Mesenchymal stem cell (in vitro differentiated cells and primary cell): ENCODE results near the gene SYT14.

Experiments used
- DNase-seq: peaks from one replicate; pipeline ENCODE4 v3.0.0-alpha.2; 2013
- H2AFZ ChIP-seq: one replicate; pipeline ENCODE4 v1.6.1; 2013; ENCODE audit warnings: low read depth, mild to moderate bottlenecking, control low read depth, inconsistent platforms, low read length, moderate library complexity
- H2AK5ac ChIP-seq: 2 replicates; pipeline ENCODE4 v1.6.1; 2013; ENCODE audit warnings: low read length, moderate library complexity, mild to moderate bottlenecking, inconsistent platforms; ENCODE audit not compliant: severe bottlenecking
- H2BK120ac ChIP-seq: one replicate; pipeline ENCODE4 v1.6.1; 2013; ENCODE audit warnings: low read depth, mild to moderate bottlenecking, inconsistent platforms, low read length, moderate library complexity
- H2BK12ac ChIP-seq, 2 experiments: one replicate each; pipeline ENCODE4 v1.6.1; 2013; ENCODE audit warnings: inconsistent platforms in 2 of 2, low read length in 2 of 2, mild to moderate bottlenecking in 2 of 2, moderate library complexity in 2 of 2, control low read depth in 1 of 2
- H2BK15ac ChIP-seq: one replicate; pipeline ENCODE4 v1.6.1; 2013; ENCODE audit warnings: mild to moderate bottlenecking, low read depth, inconsistent platforms; ENCODE audit not compliant: poor library complexity, severe bottlenecking
- H2BK5ac ChIP-seq: 2 replicates; pipeline ENCODE4 v1.6.1; 2013; ENCODE audit warnings: low read depth, mild to moderate bottlenecking, low read length, control low read depth, inconsistent platforms; ENCODE audit not compliant: poor library complexity, severe bottlenecking
- H3K14ac ChIP-seq, 2 experiments: one replicate each; pipeline ENCODE4 v1.6.1; 2013; ENCODE audit warnings: inconsistent platforms in 2 of 2, low read length in 2 of 2, control low read depth in 1 of 2, mild to moderate bottlenecking in 1 of 2, moderate library complexity in 1 of 2
- H3K18ac ChIP-seq, 2 experiments: one replicate each; pipeline ENCODE4 v1.6.1; 2013; ENCODE audit warnings: inconsistent platforms in 2 of 2, low read length in 2 of 2, control low read depth in 1 of 2, low read depth in 1 of 2, mild to moderate bottlenecking in 1 of 2
- H3K23ac ChIP-seq, 2 experiments: one replicate each; pipeline ENCODE4 v1.6.1; 2013; ENCODE audit warnings: inconsistent platforms in 2 of 2, low read length in 2 of 2, mild to moderate bottlenecking in 2 of 2, moderate library complexity in 2 of 2, control low read depth in 1 of 2
- H3K27ac ChIP-seq: 2 replicates; pipeline ENCODE4 v1.5.1; 2013; ENCODE audit warnings: mild to moderate bottlenecking, moderate library complexity, low read length, control low read depth, inconsistent platforms; ENCODE audit not compliant: poor library complexity, severe bottlenecking
- H3K27me3 ChIP-seq, 2 experiments: 2 replicates each; pipeline versions ENCODE4 v1.6.1 to v1.7.0; 2013; ENCODE audit warnings: low read length in 2 of 2, mild to moderate bottlenecking in 2 of 2, moderate library complexity in 2 of 2, control low read depth in 1 of 2, inconsistent platforms in 1 of 2; ENCODE audit not compliant: control insufficient read depth in 1 of 2, insufficient read depth in 1 of 2
- H3K36me3 ChIP-seq, 2 experiments: 2 replicates each; pipeline versions ENCODE4 v1.6.1 to v1.7.0; 2013; ENCODE audit warnings: low read length in 2 of 2, control low read depth in 1 of 2, inconsistent platforms in 1 of 2, low read depth in 1 of 2, mild to moderate bottlenecking in 1 of 2; ENCODE audit not compliant: insufficient read depth in 2 of 2, control insufficient read depth in 1 of 2
- H3K4ac ChIP-seq, 2 experiments: one replicate each; pipeline ENCODE4 v1.6.1; 2013; ENCODE audit warnings: inconsistent platforms in 2 of 2, low read length in 2 of 2, mild to moderate bottlenecking in 2 of 2, moderate library complexity in 2 of 2, control low read depth in 1 of 2, low read depth in 1 of 2
- H3K4me1 ChIP-seq: 2 replicates; pipeline ENCODE4 v1.6.1; 2013; ENCODE audit warnings: low read depth, low read length, control low read depth; ENCODE audit not compliant: control insufficient read depth, insufficient read depth
- H3K4me2 ChIP-seq: 2 replicates; pipeline ENCODE4 v1.6.1; 2013; ENCODE audit warnings: low read length, mild to moderate bottlenecking, inconsistent platforms; ENCODE audit not compliant: poor library complexity, severe bottlenecking
- H3K4me3 ChIP-seq, 2 experiments: 2 replicates each; pipeline versions ENCODE4 v1.5.1 to v1.7.0; 2013; ENCODE audit warnings: low read length in 2 of 2, mild to moderate bottlenecking in 2 of 2, control low read depth in 1 of 2, low read depth in 1 of 2; ENCODE audit not compliant: insufficient read depth in 1 of 2
- H3K79me1 ChIP-seq: replicated peaks from 2 replicates; pipeline ENCODE4 v1.6.1; 2013; ENCODE audit warnings: mild to moderate bottlenecking, control low read depth, low read length, inconsistent platforms; ENCODE audit not compliant: poor library complexity, severe bottlenecking
- H3K9ac ChIP-seq: 2 replicates; pipeline ENCODE4 v1.7.0; 2013; ENCODE audit warnings: mild to moderate bottlenecking, low read length, moderate library complexity
- H3K9me3 ChIP-seq: 2 replicates; pipeline ENCODE4 v1.7.0; 2013; ENCODE audit warnings: mild to moderate bottlenecking, low read length; ENCODE audit not compliant: control insufficient read depth
- H4K8ac ChIP-seq: one replicate; pipeline ENCODE4 v1.6.1; 2013; ENCODE audit warnings: inconsistent platforms, mild to moderate bottlenecking, low read length, moderate library complexity
- H4K91ac ChIP-seq: one replicate; pipeline ENCODE4 v1.6.1; 2013; ENCODE audit warnings: mild to moderate bottlenecking, low read length, inconsistent platforms
- WGBS: methylation state at CpG from one replicate; pipeline ENCODE4 v1.1.7; 2013; ENCODE audit warnings: mixed read lengths; 5-methylcytosine and 5-hydroxymethylcytosine counted together

The SYT14 gene

GRCh38 chr1:210214573-210215409 is 276.8 kb downstream of the SYT14 start:
- Histone ChIP-seq H2BK12ac (no peak overlapping the region), H3K36me3 (no peaks in the 10 kb centered on the region), H3K23ac (no peak overlapping the region), H4K91ac (no peak overlapping the region), H2AK5ac (no peak overlapping the region), H2BK5ac (no peak overlapping the region), H3K18ac (no peak overlapping the region), H3K4me2 (no peak overlapping the region), H3K79me1 (no peaks in the 10 kb centered on the region), H3K9me3 (no peaks in the 10 kb centered on the region), H2BK120ac (no peak overlapping the region), H2BK15ac (no peak overlapping the region), H4K8ac (no peak overlapping the region), H3K27ac (no peak overlapping the region), H3K4ac (no peak overlapping the region), H3K27me3 (peaks cover 0 to 4% of the 10 kb centered on the region in 2 experiments), H3K4me3 (no peak overlapping the region), H2AFZ (no peak overlapping the region), H3K14ac (no peak overlapping the region), H3K9ac (no peak overlapping the region), H3K4me1 (no peaks in the 10 kb centered on the region)
- 92% methylated on average over 3 of the region's 4 CpGs for WGBS
- no peak for DNase-seq

- H3K9ac ChIP-seq = no peak overlapping the region
- H2AK5ac ChIP-seq = no peak overlapping the region
- no peak overlapping the region for H3K27ac ChIP-seq
- no peak overlapping the region for H3K4ac ChIP-seq
- peak overlapping the region in 1 of 2 experiments; percentile 63 for H2BK12ac ChIP-seq
- H2BK5ac ChIP-seq = no peak overlapping the region
- H3K4me3 ChIP-seq = no peak overlapping the region
- H3K18ac ChIP-seq = peak overlapping the region in 1 of 2 experiments; percentile 52
- no peaks in the 10 kb centered on the region for H3K4me1 ChIP-seq
- H2BK15ac ChIP-seq = no peak overlapping the region
- H4K8ac ChIP-seq = no peak overlapping the region
- no peak for DNase-seq
- H3K79me1 ChIP-seq = no peaks in the 10 kb centered on the region
- peaks cover 0 to 14% of the 10 kb centered on the region in 2 experiments for H3K27me3 ChIP-seq
- no peaks in the 10 kb centered on the region for H3K9me3 ChIP-seq
- no peak overlapping the region for H4K91ac ChIP-seq
- 92% methylated on average over 3 of the region's 5 CpGs for WGBS
- H3K4me2 ChIP-seq = no peak overlapping the region
- no peak overlapping the region for H2BK120ac ChIP-seq
- H3K36me3 ChIP-seq = no peaks in the 10 kb centered on the region
- H2AFZ ChIP-seq = no peak overlapping the region
- no peak overlapping the region for H3K23ac ChIP-seq
- no peak overlapping the region for H3K14ac ChIP-seq
Observed at GRCh38 chr1:210217482-210217881, 279.5 kb downstream of the SYT14 start.

GRCh38 chr1:210218047-210218446 is 280.0 kb downstream of the SYT14 start:
- no peak overlapping the region for H3K4me3 ChIP-seq
- no peak overlapping the region for H3K9ac ChIP-seq
- H3K27ac ChIP-seq = no peak overlapping the region
- no peak overlapping the region for H3K4me2 ChIP-seq
- peaks cover 2% of the 10 kb centered on the region for H3K4me1 ChIP-seq
- H3K14ac ChIP-seq = no peak overlapping the region
- H3K18ac ChIP-seq = no peak overlapping the region
- H2AK5ac ChIP-seq = no peak overlapping the region
- no peak overlapping the region for H4K91ac ChIP-seq
- no peak overlapping the region for H2BK12ac ChIP-seq
- H3K23ac ChIP-seq = no peak overlapping the region
- peak; percentile 36 for DNase-seq
- no peaks in the 10 kb centered on the region for H3K36me3 ChIP-seq
- no peak overlapping the region for H2AFZ ChIP-seq
- WGBS = 36% methylated on average over 4 of the region's 4 CpGs
- no peak overlapping the region for H4K8ac ChIP-seq
- H3K4ac ChIP-seq = no peak overlapping the region
- H3K9me3 ChIP-seq = no peaks in the 10 kb centered on the region
- H2BK120ac ChIP-seq = no peak overlapping the region
- no peak overlapping the region for H2BK5ac ChIP-seq
- no peaks in the 10 kb centered on the region for H3K79me1 ChIP-seq
- H2BK15ac ChIP-seq = no peak overlapping the region
- peaks cover 0 to 16% of the 10 kb centered on the region in 2 experiments for H3K27me3 ChIP-seq
